Kidney (tissue), 14 donors: ENCODE measurements around the gene BTBD17. TPM values are rescaled to one million over a fixed set of nuclear protein-coding genes. Genes with fewer than 3 reads are reported as not detected.

Experiments used
- DNase-seq, 5 donors: peaks; one replicate each; pipeline ENCODE4 v3.0.0-alpha.2; 2013 to 2020
- FAIRE-seq: peaks from 2 replicates; lab custom pipeline; 2012; peaks lifted over from hg19 to GRCh38; lab: Jason Lieb, UNC
- H3K27ac ChIP-seq, 2 donors: one replicate each; pipeline ENCODE4 v1.7.0; 2013; ENCODE audit warnings: low read depth in 2 of 2, low read length in 2 of 2, inconsistent platforms in 1 of 2
- H3K27me3 ChIP-seq: one replicate; pipeline ENCODE4 v1.7.1; 2013; ENCODE audit warnings: low read length, inconsistent platforms; ENCODE audit not compliant: control insufficient read depth, insufficient read depth
- H3K36me3 ChIP-seq, 3 donors: one replicate each; pipeline versions ENCODE4 v1.7.0 to v1.7.1; 2013; ENCODE audit warnings: low read length in 3 of 3, control low read depth in 1 of 3, inconsistent platforms in 1 of 3; ENCODE audit not compliant: insufficient read depth in 3 of 3, control insufficient read depth in 2 of 3
- H3K4me1 ChIP-seq, 3 donors: one replicate each; pipeline versions ENCODE4 v1.7.0 to v1.7.1; 2013; ENCODE audit warnings: low read length in 3 of 3, inconsistent platforms in 1 of 3, low read depth in 1 of 3; ENCODE audit not compliant: control insufficient read depth in 2 of 3, insufficient read depth in 2 of 3
- H3K4me3 ChIP-seq, 3 donors: one replicate each; pipeline versions ENCODE4 v1.7.0 to v1.8.1; 2013; ENCODE audit warnings: low read length in 3 of 3, control low read depth in 1 of 3, inconsistent platforms in 1 of 3
- H3K9ac ChIP-seq, 3 donors: one replicate each; pipeline versions ENCODE4 v1.7.0 to v1.7.1; 2013; ENCODE audit warnings: low read length in 3 of 3, control low read depth in 1 of 3, inconsistent platforms in 1 of 3
- H3K9me3 ChIP-seq, 3 donors: one replicate each; pipeline versions ENCODE4 v1.7.0 to v1.7.1; 2013; ENCODE audit warnings: low read length in 3 of 3, control low read depth in 1 of 3, inconsistent platforms in 1 of 3; ENCODE audit not compliant: control insufficient read depth in 2 of 3, insufficient read depth in 1 of 3
- intact Hi-C: fragments of 100-400 bp; cut with DNase I; formaldehyde crosslinking; loops from one replicate; pipeline ENCODE4 v1.11.1; 2022
- polyA plus RNA-seq: library from polyadenylated mRNA; stranded (reverse); fragments of 350-450 nt; fragmentation: Illumina TruSeq; extraction: RNeasy Lipid Tissue Mini Kit (QIAGEN cat#74804); gene quantifications from one replicate; pipeline ENCODE4 v1.2.3, GENCODE V29; 2014; ENCODE audit warnings: low read depth, low replicate concordance; ENCODE audit not compliant: insufficient read depth
- total RNA-seq: library from RNA; stranded (reverse); fragmentation: NEBNext Ultra II Directional; extraction: Animal tissue kit (Norgen Biotek cat#: 25700); gene quantifications from one replicate; pipeline ENCODE4 v1.2.1, GENCODE V29; 2021
- TF ChIP-seq, protein P1 (sequence below): IDR thresholded peaks from 3 replicates; pipeline ENCODE4 v1.5.1; 2012; ENCODE audit warnings: mild to moderate bottlenecking, moderate library complexity, borderline replicate concordance; ENCODE audit not compliant: insufficient read depth; ENCODE audit errors: extremely low read depth
- donor health status: control.
- donor health status: control.
- donor health status: control.
- donor health status: control.
- donor health status: control.
- donor health status: DM: yes; HTN: yes; CAD: no.
- donor health status: Normal renal cell carcinoma (clear cell type).

Gene BTBD17
- total and polyA plus RNA-seq, 2 donors from 2014 or later, result not detected

DNA sequence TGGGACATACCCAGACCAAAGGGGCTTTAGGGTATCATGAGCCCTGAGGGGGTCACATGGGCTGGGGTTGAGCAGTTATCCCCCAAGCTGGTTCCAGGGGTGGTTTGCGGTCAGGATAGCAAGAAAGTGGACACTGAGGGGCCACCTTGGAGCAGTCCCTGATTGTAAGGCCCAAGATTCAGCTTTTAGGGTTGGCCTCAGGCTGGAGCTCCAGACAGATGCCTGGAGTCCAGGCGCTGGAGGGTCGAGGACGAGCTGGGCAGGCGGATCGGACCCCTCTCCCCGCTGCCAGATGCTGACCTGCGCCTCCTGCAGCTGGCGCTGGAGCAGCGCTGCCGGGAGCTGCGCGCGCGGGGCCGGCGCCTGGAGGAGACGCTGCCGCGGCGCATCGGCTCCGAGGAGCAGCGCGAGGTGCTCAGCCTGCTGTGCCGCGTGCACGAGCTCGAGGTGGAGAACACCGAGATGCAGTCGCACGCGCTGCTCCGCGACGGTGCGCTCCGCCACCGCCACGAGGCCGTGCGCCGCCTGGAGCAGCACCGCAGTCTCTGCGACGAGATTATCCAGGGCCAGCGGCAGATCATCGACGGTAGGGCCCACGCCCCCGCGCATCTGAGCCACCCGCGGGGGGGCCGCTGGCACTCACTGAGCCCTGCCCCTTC, 10.0 kb downstream of the BTBD17 start:
- intact Hi-C loops, result no loop called here
- TF ChIP-seq, protein P1, sequence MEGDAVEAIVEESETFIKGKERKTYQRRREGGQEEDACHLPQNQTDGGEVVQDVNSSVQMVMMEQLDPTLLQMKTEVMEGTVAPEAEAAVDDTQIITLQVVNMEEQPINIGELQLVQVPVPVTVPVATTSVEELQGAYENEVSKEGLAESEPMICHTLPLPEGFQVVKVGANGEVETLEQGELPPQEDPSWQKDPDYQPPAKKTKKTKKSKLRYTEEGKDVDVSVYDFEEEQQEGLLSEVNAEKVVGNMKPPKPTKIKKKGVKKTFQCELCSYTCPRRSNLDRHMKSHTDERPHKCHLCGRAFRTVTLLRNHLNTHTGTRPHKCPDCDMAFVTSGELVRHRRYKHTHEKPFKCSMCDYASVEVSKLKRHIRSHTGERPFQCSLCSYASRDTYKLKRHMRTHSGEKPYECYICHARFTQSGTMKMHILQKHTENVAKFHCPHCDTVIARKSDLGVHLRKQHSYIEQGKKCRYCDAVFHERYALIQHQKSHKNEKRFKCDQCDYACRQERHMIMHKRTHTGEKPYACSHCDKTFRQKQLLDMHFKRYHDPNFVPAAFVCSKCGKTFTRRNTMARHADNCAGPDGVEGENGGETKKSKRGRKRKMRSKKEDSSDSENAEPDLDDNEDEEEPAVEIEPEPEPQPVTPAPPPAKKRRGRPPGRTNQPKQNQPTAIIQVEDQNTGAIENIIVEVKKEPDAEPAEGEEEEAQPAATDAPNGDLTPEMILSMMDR, result no peak
- no peak overlapping the region for H3K27ac ChIP-seq
- no peak overlapping the region for H3K4me3 ChIP-seq
- no peaks in the 10 kb centered on the region for H3K9me3 ChIP-seq
- no peak for FAIRE-seq
- H3K36me3 ChIP-seq, result no peaks in the 10 kb centered on the region
- H3K27me3 ChIP-seq, result peaks cover 12% of the 10 kb centered on the region
- peak in 2 of 5 donors; percentile 55 to 59 for DNase-seq
- no peak overlapping the region for H3K9ac ChIP-seq
- H3K4me1 ChIP-seq, result no peaks in the 10 kb centered on the region

DNA sequence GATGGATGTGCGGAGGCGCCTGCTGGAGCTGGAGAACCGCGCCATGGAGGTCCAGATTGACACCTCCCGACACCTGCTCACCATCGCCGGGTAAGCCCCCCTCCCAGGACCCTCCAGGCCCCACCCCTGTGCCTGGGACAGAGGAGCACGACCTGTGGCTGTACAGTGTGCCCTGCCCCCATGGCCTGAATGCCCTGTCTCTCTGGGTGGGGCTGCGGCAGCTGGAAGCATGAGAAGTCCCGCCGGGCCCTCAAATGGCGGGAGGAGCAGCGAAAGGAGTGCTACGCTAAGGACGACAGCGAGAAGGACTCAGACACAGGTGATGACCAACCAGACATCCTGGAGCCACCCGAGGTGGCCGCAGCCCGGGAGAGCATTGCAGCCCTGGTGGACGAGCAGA, 11.2 kb downstream of the BTBD17 start:
- TF ChIP-seq, protein P1, result no peak
- Histone ChIP-seq H3K27me3 (peaks cover 9% of the 10 kb centered on the region), H3K9ac (no peak overlapping the region), H3K27ac (no peak overlapping the region), H3K36me3 (no peaks in the 10 kb centered on the region), H3K4me3 (no peak overlapping the region), H3K9me3 (no peaks in the 10 kb centered on the region), H3K4me1 (no peaks in the 10 kb centered on the region)
- intact Hi-C loops, result no loop called here
- no peak for FAIRE-seq
- DNase-seq, result no peak

DNA sequence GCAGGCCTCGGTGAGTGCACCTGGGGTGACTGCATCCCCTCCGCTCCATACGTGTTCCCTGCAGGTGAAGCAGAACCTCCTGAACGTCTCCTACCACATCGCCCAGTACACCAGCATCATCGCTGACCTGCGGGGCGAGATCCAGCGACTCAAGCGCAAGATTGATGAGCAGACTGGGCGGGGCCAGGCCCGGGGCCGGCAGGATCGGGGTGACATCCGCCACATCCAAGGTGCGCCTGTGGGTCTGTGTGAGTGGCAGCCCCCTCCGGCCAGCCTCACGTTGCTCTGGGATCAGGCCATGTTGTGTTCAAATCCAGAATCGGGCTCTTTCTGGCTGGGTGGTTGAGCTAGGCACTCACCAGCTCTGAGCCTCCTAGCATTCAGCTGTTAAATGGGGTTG, 12.5 kb downstream of the BTBD17 start:
- Histone ChIP-seq H3K9ac (no peak overlapping the region), H3K4me1 (no peaks in the 10 kb centered on the region), H3K27me3 (peaks cover 9% of the 10 kb centered on the region), H3K4me3 (no peak overlapping the region), H3K9me3 (no peaks in the 10 kb centered on the region), H3K36me3 (no peaks in the 10 kb centered on the region), H3K27ac (no peak overlapping the region)
- DNase-seq, result no peak
- TF ChIP-seq, protein P1, result no peak
- no peak for FAIRE-seq
- intact Hi-C loops, result no loop called here

DNA sequence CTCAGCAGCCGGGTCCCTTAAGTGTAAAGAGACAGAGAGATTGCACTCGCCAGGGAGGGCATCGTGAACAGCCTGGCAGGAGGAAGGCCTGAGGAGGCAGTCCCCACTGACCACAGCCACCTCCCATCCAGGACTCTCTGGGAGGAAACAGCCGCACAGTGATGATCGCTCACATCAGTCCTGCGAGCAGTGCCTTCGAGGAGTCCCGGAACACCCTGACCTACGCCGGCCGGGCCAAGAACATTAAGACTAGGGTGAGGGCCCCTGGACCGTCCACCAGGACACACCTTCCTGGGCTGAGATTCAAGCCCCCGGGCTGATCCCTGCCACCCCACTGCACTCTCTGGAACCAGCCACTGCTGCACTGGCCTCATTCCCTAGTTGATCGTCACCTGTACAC, 14.0 kb downstream of the BTBD17 start:
- no peak for FAIRE-seq
- H3K9ac ChIP-seq, result no peak overlapping the region

More for the DNA sequence above, 14.0 kb downstream of the BTBD17 start:
- no peaks in the 10 kb centered on the region for H3K36me3 ChIP-seq
- H3K4me1 ChIP-seq, result no peaks in the 10 kb centered on the region
- H3K27me3 ChIP-seq, result peaks cover 8% of the 10 kb centered on the region
- TF ChIP-seq, protein P1, result no peak
- no peak overlapping the region for H3K27ac ChIP-seq
- intact Hi-C loops, result no loop called here
- no peaks in the 10 kb centered on the region for H3K9me3 ChIP-seq
- H3K4me3 ChIP-seq, result no peak overlapping the region
- DNase-seq, result no peak
